IMR-90 (cell line): ENCODE measurements around the gene ABHD6.

Source experiments
- BHLHE40 ChIP-seq: fragments of 150-350 bp; IDR thresholded peaks from 2 replicates; pipeline ENCODE4 v1.6.1; 2016; ENCODE audit warnings: mild to moderate bottlenecking, low read depth, low read length
- CEBPB ChIP-seq: IDR thresholded peaks from 2 replicates; pipeline ENCODE4 v1.6.1; 2012; ENCODE audit warnings: low read depth, low read length, improper control_type of control experiment
- CTCF ChIP-seq: conservative IDR thresholded peaks from 2 replicates; pipeline ENCODE4 v1.5.1; 2012; ENCODE audit warnings: mild to moderate bottlenecking, low read depth, low read length, improper control_type of control experiment
- POLR2A ChIP-seq: IDR thresholded peaks from 2 replicates; pipeline ENCODE4 v1.6.1; 2012; ENCODE audit warnings: mild to moderate bottlenecking, low read depth, low read length
- RFX5 ChIP-seq: IDR thresholded peaks from 2 replicates; pipeline ENCODE4 v1.8.0; 2012; ENCODE audit warnings: low read depth, mild to moderate bottlenecking, low read length, moderate library complexity
- SMC3 ChIP-seq: fragments of 150-350 bp; IDR thresholded peaks from 2 replicates; pipeline ENCODE4 v1.6.1; 2016; ENCODE audit warnings: low read depth, mild to moderate bottlenecking, antibody characterized with exemption, low read length, moderate library complexity

- TF ChIP-seq CTCF = peak; percentile 85
- no peak for TF ChIP-seq CEBPB
- TF ChIP-seq RFX5 = no peak
- TF ChIP-seq POLR2A = peak; percentile 43; the same call in 1 of the 2 replicates
- no peak for TF ChIP-seq BHLHE40
- peak; percentile 87 for TF ChIP-seq SMC3
Observed at GRCh38 chr3:58299839-58300516, 62.4 kb downstream of the ABHD6 start.
